ENCODE data around the gene SCAMP1.

Gene SCAMP1, protein sequence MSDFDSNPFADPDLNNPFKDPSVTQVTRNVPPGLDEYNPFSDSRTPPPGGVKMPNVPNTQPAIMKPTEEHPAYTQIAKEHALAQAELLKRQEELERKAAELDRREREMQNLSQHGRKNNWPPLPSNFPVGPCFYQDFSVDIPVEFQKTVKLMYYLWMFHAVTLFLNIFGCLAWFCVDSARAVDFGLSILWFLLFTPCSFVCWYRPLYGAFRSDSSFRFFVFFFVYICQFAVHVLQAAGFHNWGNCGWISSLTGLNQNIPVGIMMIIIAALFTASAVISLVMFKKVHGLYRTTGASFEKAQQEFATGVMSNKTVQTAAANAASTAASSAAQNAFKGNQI

DNA sequence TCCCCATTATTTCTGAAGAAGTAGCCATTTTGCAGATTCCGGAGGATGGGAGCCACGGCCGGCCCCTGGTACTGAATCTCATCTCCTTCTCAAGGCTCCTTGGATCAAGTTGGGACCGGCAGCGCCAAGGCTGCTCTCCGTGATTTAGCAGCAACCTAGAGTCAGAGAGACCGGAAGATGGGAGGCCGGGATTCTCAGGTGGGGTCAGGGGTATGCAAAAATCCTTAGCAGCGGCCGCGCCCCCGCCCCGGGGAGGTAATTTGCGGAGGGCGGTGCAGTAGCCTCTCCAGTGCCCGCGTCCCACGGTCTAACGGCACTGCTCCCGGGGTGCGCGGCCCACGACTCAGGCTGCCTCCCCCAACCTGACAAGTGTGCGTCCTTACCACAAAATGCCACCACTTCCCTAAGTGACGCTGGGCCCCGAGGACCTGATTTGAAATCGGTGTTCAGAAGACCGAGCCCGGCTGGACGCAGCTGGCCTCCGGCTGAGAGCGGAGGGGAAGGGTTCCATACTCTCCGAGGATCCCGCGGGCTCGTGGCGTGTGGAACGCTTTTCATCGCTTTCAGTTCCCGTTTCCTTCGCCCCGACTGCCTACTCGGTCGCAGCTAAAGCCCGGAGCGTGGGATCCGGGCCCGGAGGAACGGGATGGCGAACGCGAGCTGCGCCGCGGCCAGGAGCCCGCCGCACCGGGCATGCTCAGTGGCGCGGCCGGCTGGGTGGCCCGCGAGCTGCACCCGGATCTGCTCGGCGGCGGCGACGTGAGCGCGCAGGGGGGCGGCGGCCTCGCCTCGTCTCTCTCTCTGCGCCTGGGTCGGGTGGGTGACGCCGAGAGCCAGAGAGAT is at the start of gene SCAMP1:
Gene SCAMP1, plus strand, starts transcription at position 787 of the 843 bp plus-strand sequence. Its CDS starts 55 bp downstream, at position 842.
- Histone ChIP-seq H3K9me3 (ENCODE audit: low read length) (no peaks in the 10 kb centered on the region), H3F3A (ENCODE audit: insufficient read depth, low read length) (no peaks in the 10 kb centered on the region), H3K4me2 (ENCODE audit: low read length) (peak within 1 kb of the TSS; percentile 78), H3K79me2 (ENCODE audit: insufficient read depth, low read length) (peaks cover 40% of the 10 kb centered on the region), H3K4me1 (ENCODE audit: insufficient read depth, low read length, severe bottlenecking) (peaks cover 41% of the 10 kb centered on the region), H3K27me3 (ENCODE audit: insufficient read depth, low read length) (no peaks in the 10 kb centered on the region), H3K9ac (ENCODE audit: low read length) (peak within 1 kb of the TSS; percentile 88), H2AFZ (ENCODE audit: low read length) (no peak within 1 kb of the TSS), H3K9me2 (ENCODE audit: low read depth, low read length) (no peaks in the 10 kb centered on the region), H3K4me3 (ENCODE audit: low read depth, low read length, poor library complexity, severe bottlenecking) (peak within 1 kb of the TSS; percentile 92), H3K36me3 (ENCODE audit: insufficient read depth, low read length) (no peaks in the 10 kb centered on the region; the same call in 1 of the 2 replicates), H4K20me1 (ENCODE audit: insufficient read depth, low read length) (no peaks in the 10 kb centered on the region), H3K27ac (ENCODE audit: low read depth, low read length, poor library complexity, severe bottlenecking) (peak within 1 kb of the TSS; percentile 95)
- TF ChIP-seq, protein P1, sequence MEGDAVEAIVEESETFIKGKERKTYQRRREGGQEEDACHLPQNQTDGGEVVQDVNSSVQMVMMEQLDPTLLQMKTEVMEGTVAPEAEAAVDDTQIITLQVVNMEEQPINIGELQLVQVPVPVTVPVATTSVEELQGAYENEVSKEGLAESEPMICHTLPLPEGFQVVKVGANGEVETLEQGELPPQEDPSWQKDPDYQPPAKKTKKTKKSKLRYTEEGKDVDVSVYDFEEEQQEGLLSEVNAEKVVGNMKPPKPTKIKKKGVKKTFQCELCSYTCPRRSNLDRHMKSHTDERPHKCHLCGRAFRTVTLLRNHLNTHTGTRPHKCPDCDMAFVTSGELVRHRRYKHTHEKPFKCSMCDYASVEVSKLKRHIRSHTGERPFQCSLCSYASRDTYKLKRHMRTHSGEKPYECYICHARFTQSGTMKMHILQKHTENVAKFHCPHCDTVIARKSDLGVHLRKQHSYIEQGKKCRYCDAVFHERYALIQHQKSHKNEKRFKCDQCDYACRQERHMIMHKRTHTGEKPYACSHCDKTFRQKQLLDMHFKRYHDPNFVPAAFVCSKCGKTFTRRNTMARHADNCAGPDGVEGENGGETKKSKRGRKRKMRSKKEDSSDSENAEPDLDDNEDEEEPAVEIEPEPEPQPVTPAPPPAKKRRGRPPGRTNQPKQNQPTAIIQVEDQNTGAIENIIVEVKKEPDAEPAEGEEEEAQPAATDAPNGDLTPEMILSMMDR (IDR thresholded peaks at IDR 0.05; ENCODE audit: low read length), result peak; percentile 19; the same call in 1 of the 2 replicates
- no peak for TF ChIP-seq EZH2 (IDR thresholded peaks at IDR 0.05; ENCODE audit: borderline replicate concordance, low read length)

DNA sequence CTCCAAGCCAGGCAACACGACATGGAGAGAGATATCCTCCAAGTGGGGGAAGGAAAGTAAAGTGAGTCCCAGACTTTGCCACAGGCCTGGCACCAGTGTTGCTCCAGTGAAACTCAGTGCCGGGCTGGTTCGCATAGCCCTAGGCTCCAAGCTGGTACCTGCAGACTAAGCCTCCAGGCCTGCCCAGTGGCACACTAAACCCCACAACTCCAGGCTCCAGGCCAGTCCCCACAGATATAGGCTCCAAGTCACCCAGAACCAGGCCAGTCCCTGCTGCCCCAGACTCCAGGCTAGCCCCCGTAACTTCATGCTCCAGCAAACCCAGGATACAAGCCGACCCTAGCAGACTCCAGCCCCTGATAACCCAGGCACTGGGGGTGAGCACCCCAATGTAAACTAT is 42.9 kb upstream of the SCAMP1 start:
- Histone ChIP-seq H3K27me3 (ENCODE audit: insufficient read depth, low read length) (no peaks in the 10 kb centered on the region; the same call in 1 of the 2 replicates), H3K9me3 (ENCODE audit: low read length) (no peaks in the 10 kb centered on the region), H3K79me2 (ENCODE audit: insufficient read depth, low read length) (no peaks in the 10 kb centered on the region), H3K9me2 (ENCODE audit: low read depth, low read length) (no peaks in the 10 kb centered on the region), H2AFZ (ENCODE audit: low read length) (no peak overlapping the region), H4K20me1 (ENCODE audit: insufficient read depth, low read length) (no peaks in the 10 kb centered on the region), H3K4me1 (ENCODE audit: insufficient read depth, low read length, severe bottlenecking) (peaks cover 3% of the 10 kb centered on the region), H3K27ac (ENCODE audit: low read depth, low read length, poor library complexity, severe bottlenecking) (no peak overlapping the region), H3K4me2 (ENCODE audit: low read length) (no peak overlapping the region), H3K36me3 (ENCODE audit: insufficient read depth, low read length) (no peaks in the 10 kb centered on the region), H3F3A (ENCODE audit: insufficient read depth, low read length) (no peaks in the 10 kb centered on the region), H3K4me3 (ENCODE audit: low read depth, low read length, poor library complexity, severe bottlenecking) (no peak overlapping the region), H3K9ac (ENCODE audit: low read length) (no peak overlapping the region)
- no peak for TF ChIP-seq EZH2 (IDR thresholded peaks at IDR 0.05; ENCODE audit: borderline replicate concordance, low read length)
- TF ChIP-seq, protein P1 (IDR thresholded peaks at IDR 0.05; ENCODE audit: low read length), result no peak

DNA sequence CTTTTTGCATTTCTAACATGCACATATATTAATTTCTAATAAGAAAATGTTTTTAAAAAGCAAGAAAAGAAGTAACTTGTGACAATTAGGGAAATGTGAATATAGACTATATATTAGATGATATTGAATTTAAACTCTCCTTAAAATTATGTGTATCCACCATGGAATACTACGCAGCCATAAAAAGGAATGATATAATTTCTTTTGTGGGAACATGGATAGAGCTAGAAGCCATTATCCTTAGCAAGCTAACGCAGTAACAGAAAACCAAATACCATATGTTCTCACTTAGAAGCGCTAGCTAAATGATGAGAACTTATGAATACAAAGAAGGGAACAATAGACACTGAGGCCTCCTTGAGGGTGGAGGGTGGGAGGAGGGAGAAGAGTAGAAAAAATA is 42.1 kb upstream of the SCAMP1 start:
- Histone ChIP-seq H3K36me3 (ENCODE audit: insufficient read depth, low read length) (no peaks in the 10 kb centered on the region), H3K9me3 (ENCODE audit: low read length) (no peaks in the 10 kb centered on the region), H3K27me3 (ENCODE audit: insufficient read depth, low read length) (no peaks in the 10 kb centered on the region; the same call in 1 of the 2 replicates), H3K79me2 (ENCODE audit: insufficient read depth, low read length) (no peaks in the 10 kb centered on the region), H3K4me2 (ENCODE audit: low read length) (no peak overlapping the region), H3K4me3 (ENCODE audit: low read depth, low read length, poor library complexity, severe bottlenecking) (no peak overlapping the region), H2AFZ (ENCODE audit: low read length) (no peak overlapping the region), H3K27ac (ENCODE audit: low read depth, low read length, poor library complexity, severe bottlenecking) (no peak overlapping the region), H3K4me1 (ENCODE audit: insufficient read depth, low read length, severe bottlenecking) (peaks cover 3% of the 10 kb centered on the region), H3K9me2 (ENCODE audit: low read depth, low read length) (no peaks in the 10 kb centered on the region), H4K20me1 (ENCODE audit: insufficient read depth, low read length) (no peaks in the 10 kb centered on the region), H3K9ac (ENCODE audit: low read length) (no peak overlapping the region), H3F3A (ENCODE audit: insufficient read depth, low read length) (no peaks in the 10 kb centered on the region)
- TF ChIP-seq EZH2 (IDR thresholded peaks at IDR 0.05; ENCODE audit: borderline replicate concordance, low read length), result no peak
- TF ChIP-seq, protein P1 (IDR thresholded peaks at IDR 0.05; ENCODE audit: low read length), result no peak

Measured in OCI-LY1 (cell line).